ENCODE results near the gene C10orf95.

C10orf95 gene

DNA sequence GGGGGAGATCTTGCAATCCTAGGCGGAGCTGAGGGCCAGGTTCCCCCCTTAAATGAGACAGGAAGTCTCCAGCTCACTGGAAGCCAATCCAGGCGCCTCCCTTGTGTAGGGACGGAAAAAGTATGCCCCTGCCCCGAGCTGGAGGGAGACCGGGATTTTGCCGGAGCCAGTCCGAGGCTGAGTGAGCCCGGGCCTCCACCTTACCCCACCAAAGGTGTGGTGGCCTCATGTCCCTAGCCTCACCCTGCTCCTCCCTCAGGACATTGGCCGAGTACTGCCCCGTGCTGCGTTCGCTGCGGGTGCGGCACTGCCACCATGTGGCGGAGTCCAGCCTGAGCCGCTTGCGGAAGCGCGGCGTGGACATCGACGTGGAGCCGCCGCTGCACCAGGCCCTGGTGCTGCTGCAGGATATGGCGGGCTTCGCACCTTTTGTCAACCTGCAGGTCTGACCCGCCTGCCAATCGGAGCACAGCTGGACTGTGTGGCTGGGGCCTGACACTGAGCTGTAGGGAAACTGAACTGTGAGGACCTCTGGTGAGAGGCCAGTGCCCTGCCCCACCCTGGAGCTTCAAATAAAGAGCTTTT lies 28.7 kb downstream of the C10orf95 start:
- Histone ChIP-seq H3K27ac (ENCODE audit: extremely low read depth, low read depth, low read length) (peak overlapping the region; percentile 65; the same call in 1 of the 2 replicates), H3K36me3 (ENCODE audit: control insufficient read depth in 2 of 2, insufficient read depth in 1 of 2, low read length in 2 of 2) (peaks cover 0 to 32% of the 10 kb centered on the region in 2 experiments; a peak in 1 of 3 replicates), H3K4me3 (ENCODE audit: low read depth, low read length) (no peak overlapping the region; the same call in 1 of the 2 replicates), H3K4me1 (ENCODE audit: control insufficient read depth, insufficient read depth, low read length) (peaks cover 9% of the 10 kb centered on the region), H3K9me3 (ENCODE audit: control insufficient read depth, insufficient read depth, low read depth, low read length) (no peaks in the 10 kb centered on the region)
- CTCF ChIA-PET, result interaction anchor here (0.7 to 5.6 kb wide), 19 partner anchors 10 to 946 kb away, joined by 3 to 57 read pairs (median 4); partner anchors contain the start of genes CUEDC2 and NFKB2
- TF ChIP-seq SP2 (tag by site-specific recombination; IDR thresholded peaks at IDR 0.05) (peak; percentile 38; the same call in 1 of the 2 replicates), ZNF600 (tag by site-specific recombination; IDR thresholded peaks at IDR 0.05) (peak; percentile 69), ZNF391 (tag by site-specific recombination; IDR thresholded peaks at IDR 0.05; ENCODE audit: borderline replicate concordance, low read depth) (no peak), ZNF2 (tag by site-specific recombination; IDR thresholded peaks at IDR 0.05) (peak; percentile 100), ZNF610 (tag by site-specific recombination; IDR thresholded peaks at IDR 0.05; ENCODE audit: borderline replicate concordance) (no peak), ZNF146 (tag by site-specific recombination; IDR thresholded peaks at IDR 0.05) (no peak)
- TF ChIP-seq, protein P1, sequence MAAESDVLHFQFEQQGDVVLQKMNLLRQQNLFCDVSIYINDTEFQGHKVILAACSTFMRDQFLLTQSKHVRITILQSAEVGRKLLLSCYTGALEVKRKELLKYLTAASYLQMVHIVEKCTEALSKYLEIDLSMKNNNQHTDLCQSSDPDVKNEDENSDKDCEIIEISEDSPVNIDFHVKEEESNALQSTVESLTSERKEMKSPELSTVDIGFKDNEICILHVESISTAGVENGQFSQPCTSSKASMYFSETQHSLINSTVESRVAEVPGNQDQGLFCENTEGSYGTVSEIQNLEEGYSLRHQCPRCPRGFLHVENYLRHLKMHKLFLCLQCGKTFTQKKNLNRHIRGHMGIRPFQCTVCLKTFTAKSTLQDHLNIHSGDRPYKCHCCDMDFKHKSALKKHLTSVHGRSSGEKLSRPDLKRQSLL (tag by site-specific recombination; IDR thresholded peaks at IDR 0.05), result peak; percentile 39; the same call in 1 of the 2 replicates
- TF ChIP-seq, protein P2, sequence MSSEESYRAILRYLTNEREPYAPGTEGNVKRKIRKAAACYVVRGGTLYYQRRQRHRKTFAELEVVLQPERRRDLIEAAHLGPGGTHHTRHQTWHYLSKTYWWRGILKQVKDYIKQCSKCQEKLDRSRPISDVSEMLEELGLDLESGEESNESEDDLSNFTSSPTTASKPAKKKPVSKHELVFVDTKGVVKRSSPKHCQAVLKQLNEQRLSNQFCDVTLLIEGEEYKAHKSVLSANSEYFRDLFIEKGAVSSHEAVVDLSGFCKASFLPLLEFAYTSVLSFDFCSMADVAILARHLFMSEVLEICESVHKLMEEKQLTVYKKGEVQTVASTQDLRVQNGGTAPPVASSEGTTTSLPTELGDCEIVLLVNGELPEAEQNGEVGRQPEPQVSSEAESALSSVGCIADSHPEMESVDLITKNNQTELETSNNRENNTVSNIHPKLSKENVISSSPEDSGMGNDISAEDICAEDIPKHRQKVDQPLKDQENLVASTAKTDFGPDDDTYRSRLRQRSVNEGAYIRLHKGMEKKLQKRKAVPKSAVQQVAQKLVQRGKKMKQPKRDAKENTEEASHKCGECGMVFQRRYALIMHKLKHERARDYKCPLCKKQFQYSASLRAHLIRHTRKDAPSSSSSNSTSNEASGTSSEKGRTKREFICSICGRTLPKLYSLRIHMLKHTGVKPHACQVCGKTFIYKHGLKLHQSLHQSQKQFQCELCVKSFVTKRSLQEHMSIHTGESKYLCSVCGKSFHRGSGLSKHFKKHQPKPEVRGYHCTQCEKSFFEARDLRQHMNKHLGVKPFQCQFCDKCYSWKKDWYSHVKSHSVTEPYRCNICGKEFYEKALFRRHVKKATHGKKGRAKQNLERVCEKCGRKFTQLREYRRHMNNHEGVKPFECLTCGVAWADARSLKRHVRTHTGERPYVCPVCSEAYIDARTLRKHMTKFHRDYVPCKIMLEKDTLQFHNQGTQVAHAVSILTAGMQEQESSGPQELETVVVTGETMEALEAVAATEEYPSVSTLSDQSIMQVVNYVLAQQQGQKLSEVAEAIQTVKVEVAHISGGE (tag by site-specific recombination; conservative IDR thresholded peaks at IDR 0.05; ENCODE audit: low read depth), result 0 out of 2 replicates have a peak, but pooled peaks have one; percentile 8
- TF ChIP-seq, protein P3, sequence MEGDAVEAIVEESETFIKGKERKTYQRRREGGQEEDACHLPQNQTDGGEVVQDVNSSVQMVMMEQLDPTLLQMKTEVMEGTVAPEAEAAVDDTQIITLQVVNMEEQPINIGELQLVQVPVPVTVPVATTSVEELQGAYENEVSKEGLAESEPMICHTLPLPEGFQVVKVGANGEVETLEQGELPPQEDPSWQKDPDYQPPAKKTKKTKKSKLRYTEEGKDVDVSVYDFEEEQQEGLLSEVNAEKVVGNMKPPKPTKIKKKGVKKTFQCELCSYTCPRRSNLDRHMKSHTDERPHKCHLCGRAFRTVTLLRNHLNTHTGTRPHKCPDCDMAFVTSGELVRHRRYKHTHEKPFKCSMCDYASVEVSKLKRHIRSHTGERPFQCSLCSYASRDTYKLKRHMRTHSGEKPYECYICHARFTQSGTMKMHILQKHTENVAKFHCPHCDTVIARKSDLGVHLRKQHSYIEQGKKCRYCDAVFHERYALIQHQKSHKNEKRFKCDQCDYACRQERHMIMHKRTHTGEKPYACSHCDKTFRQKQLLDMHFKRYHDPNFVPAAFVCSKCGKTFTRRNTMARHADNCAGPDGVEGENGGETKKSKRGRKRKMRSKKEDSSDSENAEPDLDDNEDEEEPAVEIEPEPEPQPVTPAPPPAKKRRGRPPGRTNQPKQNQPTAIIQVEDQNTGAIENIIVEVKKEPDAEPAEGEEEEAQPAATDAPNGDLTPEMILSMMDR (tag by site-specific recombination; IDR thresholded peaks at IDR 0.05), result peak; percentile 64
- POLR2A ChIA-PET, result interaction anchor here (0.8 to 5.2 kb wide), 11 partner anchors 9 to 253 kb away, joined by 3 to 42 read pairs (median 5); partner anchors contain the start of genes C10orf95 and CUEDC2

DNA sequence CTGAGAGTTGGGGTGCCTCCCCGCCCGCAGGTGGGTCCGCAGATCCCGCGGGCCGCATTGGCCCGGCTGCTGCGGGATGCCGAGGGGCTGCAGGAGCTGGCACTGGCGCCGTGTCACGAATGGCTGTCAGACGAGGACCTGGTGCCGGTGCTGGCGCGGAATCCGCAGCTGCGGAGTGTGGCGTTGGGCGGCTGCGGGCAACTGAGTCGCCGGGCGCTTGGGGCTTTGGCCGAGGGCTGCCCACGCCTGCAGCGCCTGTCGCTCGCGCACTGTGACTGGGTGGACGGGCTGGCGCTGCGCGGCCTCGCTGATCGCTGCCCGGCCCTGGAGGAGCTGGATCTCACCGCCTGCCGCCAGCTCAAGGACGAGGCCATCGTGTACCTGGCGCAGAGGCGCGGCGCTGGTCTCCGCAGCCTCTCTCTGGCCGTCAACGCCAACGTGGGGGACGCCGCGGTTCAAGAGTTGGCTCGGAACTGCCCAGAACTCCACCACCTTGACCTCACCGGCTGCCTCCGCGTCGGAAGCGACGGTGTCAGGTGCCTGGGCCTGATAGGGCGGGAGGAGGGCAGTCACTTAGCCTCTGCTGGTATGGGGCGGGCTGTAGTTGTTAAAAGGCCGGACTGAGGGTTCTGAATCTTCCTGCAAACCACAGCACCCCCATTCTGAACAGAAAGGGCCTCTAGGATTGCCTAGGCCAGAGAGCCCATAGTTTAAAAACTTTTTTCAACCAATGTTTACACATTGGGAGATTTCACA lies 29.4 kb downstream of the C10orf95 start:
- H3K9me3 ChIP-seq (ENCODE audit: control insufficient read depth, insufficient read depth, low read depth, low read length), result no peaks in the 10 kb centered on the region
- TF ChIP-seq YY1 (tag by site-specific recombination; IDR thresholded peaks at IDR 0.05), result no peak
- TF ChIP-seq SCRT2 (tag by site-specific recombination; IDR thresholded peaks at IDR 0.05), result peak; percentile 66; the same call in 1 of the 2 replicates
- no peak for TF ChIP-seq ZBTB7A (tag by site-specific recombination; IDR thresholded peaks at IDR 0.05; ENCODE audit: low read depth)
- H3K4me1 ChIP-seq (ENCODE audit: control insufficient read depth, insufficient read depth, low read length), result peaks cover 9% of the 10 kb centered on the region
- peak overlapping the region; percentile 65; the same call in 1 of the 2 replicates for H3K27ac ChIP-seq (ENCODE audit: extremely low read depth, low read depth, low read length)
- H3K36me3 ChIP-seq (ENCODE audit: control insufficient read depth in 2 of 2, insufficient read depth in 1 of 2, low read length in 2 of 2), result peaks cover 0 to 32% of the 10 kb centered on the region in 2 experiments; a peak in 1 of 3 replicates
- POLR2A ChIA-PET, result interaction anchor here (0.8 to 5.2 kb wide), 17 partner anchors 10 to 252 kb away, joined by 3 to 42 read pairs (median 4); partner anchors contain the start of genes C10orf95 and CUEDC2
- CTCF ChIA-PET, result interaction anchor here (0.7 to 5.6 kb wide), 17 partner anchors 10 to 252 kb away, joined by 3 to 57 read pairs (median 5); partner anchors contain the start of genes CUEDC2 and NFKB2
- peak overlapping the region; percentile 80 for H3K4me3 ChIP-seq (ENCODE audit: low read depth, low read length)
